Activated T-cell treated with anti-CD3 and anti-CD28 coated beads, Interleukin-2, amount 50 U/mL, for 24 hours (primary cell): ENCODE measurements around the gene CAMKV.
"Not testable (repeated sequence)": the region's sequence is repeated elsewhere in the genome, so short reads cannot be mapped to it uniquely, and the experiment has no call there.

Experiments
- DNase-seq: peaks from one replicate; pipeline ENCODE4 v3.0.0-alpha.2; 2020
- H3K27ac Mint-ChIP-seq: 2 replicates; pipeline ENCODE4 v1.8.0; 2020; ENCODE audit warnings: mild to moderate bottlenecking, mixed read lengths
- H3K27me3 Mint-ChIP-seq: 2 replicates; pipeline ENCODE4 v1.8.0; 2020; ENCODE audit warnings: mixed read lengths
- H3K36me3 Mint-ChIP-seq: 2 replicates; pipeline ENCODE4 v1.8.0; 2020; ENCODE audit warnings: low read depth, mixed read lengths
- H3K4me1 Mint-ChIP-seq: 2 replicates; pipeline ENCODE4 v1.8.0; 2020; ENCODE audit warnings: low read depth, mixed read lengths
- H3K4me3 Mint-ChIP-seq: 2 replicates; pipeline ENCODE4 v1.8.0; 2020; ENCODE audit warnings: mild to moderate bottlenecking, moderate library complexity, mixed read lengths
- H3K9me3 Mint-ChIP-seq: 2 replicates; pipeline ENCODE4 v1.8.0; 2020; ENCODE audit warnings: mixed read lengths

CAMKV gene

DNA sequence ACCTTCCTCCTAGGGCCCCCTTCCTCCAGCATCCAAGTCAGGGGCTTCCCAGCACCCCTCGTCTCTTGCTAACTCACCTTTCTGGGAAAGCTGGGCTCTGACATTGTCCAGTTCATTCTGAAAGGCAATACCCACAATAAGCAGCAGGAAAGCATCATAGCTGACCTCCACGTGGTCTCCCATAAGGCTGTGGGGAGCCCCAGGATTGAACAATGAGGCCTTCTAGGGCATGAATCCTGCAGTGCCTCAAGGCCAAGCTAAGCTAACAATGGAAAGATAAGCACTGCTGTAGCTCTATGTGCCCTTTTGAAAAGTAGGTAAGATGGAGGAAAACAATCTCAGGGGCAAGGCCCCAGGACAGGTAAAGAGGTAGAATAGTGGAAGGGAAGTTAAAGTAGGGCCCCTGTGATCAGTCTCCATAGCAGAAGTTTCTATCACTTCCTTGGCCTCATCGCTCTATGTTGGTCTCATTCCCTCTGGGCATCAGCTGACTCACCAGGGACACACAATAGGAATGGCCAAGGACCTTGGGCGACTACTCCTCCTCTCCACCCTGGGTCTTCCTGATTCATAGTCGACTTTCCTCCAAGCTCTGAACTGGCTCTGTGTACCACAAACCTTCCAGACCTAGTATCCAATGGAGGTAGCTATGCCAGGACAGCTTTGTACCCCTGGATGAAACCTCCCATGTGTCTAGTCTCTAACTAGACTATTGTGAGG is 25.1 kb downstream of the CAMKV start:
- H3K27ac Mint-ChIP-seq = no peak overlapping the region
- H3K36me3 Mint-ChIP-seq = peaks cover 64% of the 10 kb centered on the region
- H3K4me1 Mint-ChIP-seq = no peaks in the 10 kb centered on the region
- no peak for DNase-seq
- H3K27me3 Mint-ChIP-seq = no peaks in the 10 kb centered on the region
- no peak overlapping the region for H3K4me3 Mint-ChIP-seq
- H3K9me3 Mint-ChIP-seq = no peaks in the 10 kb centered on the region

DNA sequence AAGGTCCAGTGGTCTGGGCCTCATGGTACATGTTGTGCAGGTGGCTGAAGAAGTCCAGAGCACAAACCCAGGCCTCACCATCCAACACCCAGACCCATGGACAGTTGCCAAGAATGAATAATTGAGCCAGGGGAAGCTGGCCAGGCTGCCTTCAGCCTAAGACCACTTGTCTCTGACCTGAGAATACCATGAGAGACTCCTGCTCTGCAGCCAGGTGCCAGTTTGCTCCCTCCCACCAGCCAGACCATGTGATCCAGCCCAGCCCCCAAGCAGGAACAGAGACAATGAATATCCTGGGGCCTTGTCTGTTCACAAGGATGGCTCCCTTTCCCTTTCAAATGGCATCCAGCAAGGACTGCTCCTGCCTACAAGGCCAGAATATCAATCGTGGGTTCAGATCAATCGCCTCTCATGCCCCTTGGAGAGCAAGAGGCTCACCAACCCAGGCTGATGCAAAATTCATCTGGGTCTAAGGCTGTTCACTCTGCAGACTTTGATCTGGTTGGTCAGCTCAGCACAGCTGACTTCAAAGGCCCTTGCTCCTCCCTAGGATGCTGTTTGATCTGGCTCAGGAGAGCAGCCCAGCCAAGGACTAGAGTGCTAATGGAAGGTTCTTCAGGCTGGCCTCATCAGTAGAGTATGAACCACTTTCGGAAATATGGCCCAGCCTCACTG is 26.7 kb downstream of the CAMKV start:
- H3K4me1 Mint-ChIP-seq = no peaks in the 10 kb centered on the region
- H3K36me3 Mint-ChIP-seq = peaks cover 78% of the 10 kb centered on the region
- H3K4me3 Mint-ChIP-seq = no peak overlapping the region
- H3K27me3 Mint-ChIP-seq = no peaks in the 10 kb centered on the region
- no peak overlapping the region for H3K27ac Mint-ChIP-seq
- no peaks in the 10 kb centered on the region for H3K9me3 Mint-ChIP-seq
- DNase-seq = no peak

DNA sequence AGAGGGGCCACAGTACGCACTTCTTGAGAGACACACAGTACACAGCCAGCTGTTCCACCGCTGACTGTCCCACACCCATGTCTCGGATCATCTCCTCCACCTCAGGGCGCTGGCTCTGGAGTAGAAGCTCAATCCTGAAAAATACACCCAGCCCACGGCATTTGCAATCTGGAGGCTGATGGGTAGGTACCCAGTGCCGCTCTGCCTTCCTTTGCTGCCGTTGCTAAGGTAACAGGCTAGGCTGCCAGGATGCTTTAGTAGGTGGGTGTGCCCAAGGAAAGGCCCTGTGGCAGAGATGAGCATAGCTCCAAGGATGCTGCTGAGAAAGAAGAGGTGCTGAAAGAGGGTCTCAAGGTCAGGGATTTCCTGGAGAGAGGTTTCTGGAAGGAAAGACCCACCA is 27.9 kb downstream of the CAMKV start:
- no peak for DNase-seq
- Mint-ChIP-seq H3K36me3 (peaks cover 79% of the 10 kb centered on the region), H3K27me3 (no peaks in the 10 kb centered on the region), H3K9me3 (no peaks in the 10 kb centered on the region), H3K4me1 (no peaks in the 10 kb centered on the region), H3K4me3 (no peak overlapping the region), H3K27ac (no peak overlapping the region)

DNA sequence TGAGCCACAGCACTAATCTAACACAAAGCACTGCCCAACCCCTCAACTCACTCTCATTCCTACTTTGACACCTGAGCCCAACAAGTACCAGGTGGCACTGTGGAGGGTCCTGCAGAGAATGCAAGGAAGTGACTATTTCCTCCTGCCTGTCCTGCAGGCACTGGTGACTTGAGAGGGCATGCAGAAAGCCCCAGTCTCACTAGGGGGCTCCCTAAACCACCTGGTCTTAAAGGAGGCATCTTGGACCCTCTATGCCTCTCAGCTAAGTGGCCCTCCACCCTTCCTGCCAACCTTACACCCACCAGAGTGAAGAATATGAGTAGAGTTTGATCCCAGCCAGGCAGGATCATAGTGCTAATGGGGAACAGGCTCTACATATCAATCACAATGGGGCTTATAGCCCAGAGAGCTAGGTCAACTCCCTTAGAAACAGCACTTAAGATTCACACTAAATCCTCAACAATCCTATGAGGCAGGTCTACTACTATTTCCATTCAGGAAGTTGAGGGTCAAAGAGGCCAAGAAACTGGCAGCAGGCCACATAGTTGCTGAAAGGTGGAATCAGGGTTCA is 28.5 kb downstream of the CAMKV start:
- no peaks in the 10 kb centered on the region for H3K27me3 Mint-ChIP-seq
- peaks cover 77% of the 10 kb centered on the region for H3K36me3 Mint-ChIP-seq
- H3K4me3 Mint-ChIP-seq = no peak overlapping the region
- H3K9me3 Mint-ChIP-seq = no peaks in the 10 kb centered on the region
- no peak for DNase-seq
- no peak overlapping the region for H3K27ac Mint-ChIP-seq
- no peaks in the 10 kb centered on the region for H3K4me1 Mint-ChIP-seq

DNA sequence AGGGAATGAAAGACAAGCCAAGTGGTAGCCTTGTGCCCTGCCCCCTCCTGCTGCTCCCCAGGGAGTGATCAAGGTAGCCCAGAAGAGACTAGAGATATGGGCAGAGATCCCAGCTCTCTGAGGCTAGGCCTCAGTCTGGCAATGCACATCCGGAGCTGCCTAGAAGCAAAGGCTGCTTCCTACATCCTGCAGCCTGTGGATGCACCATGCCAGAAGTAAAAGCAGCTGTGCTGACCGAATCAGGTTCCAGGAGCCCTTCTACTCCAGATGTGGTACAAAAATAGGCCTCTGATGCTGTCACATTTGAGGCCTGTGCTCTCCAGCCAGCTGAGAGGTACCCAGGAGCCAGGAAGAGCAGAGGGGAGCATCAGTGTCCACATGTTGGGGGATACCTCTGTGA is 29.3 kb downstream of the CAMKV start:
- H3K4me1 Mint-ChIP-seq = no peaks in the 10 kb centered on the region
- peaks cover 70% of the 10 kb centered on the region for H3K36me3 Mint-ChIP-seq
- no peak for DNase-seq
- no peaks in the 10 kb centered on the region for H3K27me3 Mint-ChIP-seq
- H3K27ac Mint-ChIP-seq = no peak overlapping the region
- H3K9me3 Mint-ChIP-seq = no peaks in the 10 kb centered on the region
- no peak overlapping the region for H3K4me3 Mint-ChIP-seq

DNA sequence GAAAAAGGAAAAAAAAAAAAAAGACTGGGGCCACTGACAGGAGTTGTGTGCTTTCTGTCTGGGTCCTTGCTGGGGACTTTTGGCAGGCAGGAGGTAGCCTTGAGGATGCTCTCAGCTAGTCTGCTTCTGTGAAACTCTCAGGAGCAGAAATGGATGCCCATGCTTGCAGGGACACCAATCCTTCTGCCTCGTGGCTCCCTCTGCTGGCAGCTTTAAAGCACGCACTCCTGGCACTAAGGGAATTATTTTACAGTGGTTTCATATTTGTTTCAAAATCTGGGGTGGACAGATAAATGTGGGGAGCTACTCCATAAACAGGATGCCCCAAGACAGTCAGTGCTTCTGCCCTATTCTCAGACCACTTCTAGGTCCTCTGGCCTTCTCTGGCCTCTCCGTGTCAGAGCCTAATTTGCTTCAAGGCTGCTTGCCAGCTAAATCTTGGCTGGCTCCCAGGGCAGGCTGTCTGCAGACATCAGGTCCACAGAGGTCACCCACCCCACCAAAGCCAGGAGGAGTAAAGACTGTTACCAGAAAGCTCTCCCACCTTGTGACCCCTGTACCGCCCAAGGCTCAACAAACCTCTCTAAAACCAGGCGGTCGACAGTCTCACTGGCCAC is 30.4 kb downstream of the CAMKV start:
- Mint-ChIP-seq H3K4me3 (no peak overlapping the region), H3K4me1 (no peaks in the 10 kb centered on the region), H3K27ac (no peak overlapping the region)

DNA sequence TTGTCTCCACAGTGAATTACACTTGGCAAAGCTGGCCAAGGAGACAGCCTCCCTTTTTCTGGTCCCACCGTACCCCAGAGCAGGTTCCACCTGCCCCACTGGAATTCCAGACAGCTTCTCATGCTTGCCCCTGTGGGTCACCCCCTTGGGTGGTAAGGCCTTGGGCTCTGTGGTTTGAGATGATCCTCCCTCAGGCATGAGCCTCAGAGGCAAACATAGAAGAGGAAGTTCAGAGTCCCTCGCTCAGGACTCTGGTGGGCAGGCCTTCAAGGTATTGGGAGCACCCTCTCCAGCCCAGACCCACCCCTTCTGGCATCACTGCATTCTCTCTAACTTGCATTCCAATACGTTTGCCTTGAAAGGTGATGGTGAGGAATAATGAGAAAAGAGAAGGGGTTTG is 38.4 kb downstream of the CAMKV start:
- H3K9me3 Mint-ChIP-seq = no peaks in the 10 kb centered on the region
- no peaks in the 10 kb centered on the region for H3K27me3 Mint-ChIP-seq
- no peak overlapping the region for H3K4me3 Mint-ChIP-seq
- no peak for DNase-seq
- H3K27ac Mint-ChIP-seq = no peak overlapping the region
- H3K36me3 Mint-ChIP-seq = peaks cover 67% of the 10 kb centered on the region
- H3K4me1 Mint-ChIP-seq = no peaks in the 10 kb centered on the region

More for the DNA sequence above, 30.4 kb downstream of the CAMKV start:
- H3K36me3 Mint-ChIP-seq = peaks cover 68% of the 10 kb centered on the region
- H3K27me3 Mint-ChIP-seq = no peaks in the 10 kb centered on the region
- DNase-seq = peak; percentile 81
- H3K9me3 Mint-ChIP-seq = no peaks in the 10 kb centered on the region

DNA sequence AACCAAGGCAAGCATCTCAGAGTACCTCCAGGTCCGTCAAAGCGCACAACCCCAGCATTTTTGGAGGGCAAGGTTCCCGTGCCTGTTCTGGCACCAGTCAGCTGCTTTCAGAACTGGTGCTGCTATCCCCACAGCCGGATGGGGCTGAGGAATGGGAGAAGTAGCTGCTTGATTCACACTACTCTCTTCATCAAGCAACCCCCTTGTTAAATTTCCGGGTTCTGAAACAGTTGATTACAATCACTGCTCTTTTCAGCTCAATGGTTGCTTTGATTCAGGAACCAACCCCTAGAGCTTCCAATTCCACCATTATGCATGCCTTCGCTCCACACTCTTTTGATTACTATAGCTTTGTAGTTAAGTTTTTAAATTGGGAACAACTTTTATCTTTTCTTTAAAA is 43.7 kb downstream of the CAMKV start:
- Mint-ChIP-seq H3K4me3 (no peak overlapping the region), H3K27ac (no peak overlapping the region), H3K9me3 (no peaks in the 10 kb centered on the region), H3K36me3 (peaks cover 34% of the 10 kb centered on the region), H3K4me1 (no peaks in the 10 kb centered on the region), H3K27me3 (no peaks in the 10 kb centered on the region)
- DNase-seq = no peak

DNA sequence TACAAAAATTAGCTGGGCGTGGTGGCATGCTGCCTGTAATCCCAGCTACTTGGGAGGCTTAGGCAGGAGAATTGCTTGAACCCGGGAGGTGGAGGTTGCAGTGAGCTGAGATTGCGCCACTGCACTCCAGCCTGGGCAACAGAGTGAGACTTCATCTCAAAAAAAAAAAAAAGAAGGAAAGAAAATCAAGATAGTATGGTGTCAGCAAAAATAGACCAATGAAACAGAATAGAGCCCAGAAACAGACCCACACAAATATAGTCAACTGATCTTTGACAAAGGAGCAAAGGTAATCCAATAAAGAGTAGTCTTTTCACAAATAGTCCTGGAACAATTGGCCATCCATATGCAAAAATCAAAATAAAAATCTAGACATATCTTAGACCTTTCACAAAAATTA is 46.6 kb downstream of the CAMKV start:
- not testable (repeated sequence) for DNase-seq, H3K27ac Mint-ChIP-seq, H3K4me1 Mint-ChIP-seq, H3K4me3 Mint-ChIP-seq, H3K36me3 Mint-ChIP-seq, H3K9me3 Mint-ChIP-seq, H3K27me3 Mint-ChIP-seq

DNA sequence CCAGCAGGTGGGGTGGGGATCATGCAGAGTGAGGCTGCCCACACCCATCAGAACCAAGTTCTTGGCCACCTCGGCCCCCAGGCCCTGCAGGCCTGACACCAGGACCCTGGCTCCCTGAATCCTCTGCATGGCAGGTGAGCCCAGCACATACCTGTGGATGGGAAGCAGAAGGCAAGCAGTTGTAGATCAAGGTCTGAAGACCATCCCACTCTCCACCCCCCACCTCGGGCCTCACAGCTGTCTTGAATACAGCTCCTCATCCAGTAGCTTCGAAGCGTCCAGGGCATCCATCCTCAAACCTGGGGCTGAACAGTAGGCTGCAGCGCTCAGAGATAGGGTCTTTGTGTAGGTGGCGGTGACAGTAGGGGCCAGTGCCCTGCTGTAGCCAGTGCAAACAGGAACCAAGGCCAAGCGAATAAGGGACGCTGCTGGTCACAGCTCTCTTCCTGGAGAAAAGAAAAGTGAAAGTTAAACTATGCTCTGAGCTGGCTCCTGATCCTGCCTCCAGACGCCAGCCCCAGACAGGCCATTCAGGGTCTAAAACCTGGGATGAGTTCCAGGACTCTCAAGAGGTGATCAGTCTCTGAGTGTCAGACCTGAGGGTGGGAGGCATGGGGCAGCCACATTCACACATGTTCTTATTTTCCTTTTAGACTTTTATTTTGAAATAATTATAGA is 56.1 kb downstream of the CAMKV start, which contains the start of gene UBA7:
TSS of gene UBA7 (minus strand) at position 457 of the 678 bp plus-strand sequence. CDS start at position 291, 166 bp downstream.
- peak; percentile 73 for DNase-seq
- H3K4me1 Mint-ChIP-seq = peaks cover 32% of the 10 kb centered on the region
- no peaks in the 10 kb centered on the region for H3K9me3 Mint-ChIP-seq
- H3K36me3 Mint-ChIP-seq = peaks cover 28% of the 10 kb centered on the region
- no peaks in the 10 kb centered on the region for H3K27me3 Mint-ChIP-seq
- peak within 1 kb of the TSS; percentile 89 for H3K4me3 Mint-ChIP-seq
- H3K27ac Mint-ChIP-seq = peak within 1 kb of the TSS; percentile 97

DNA sequence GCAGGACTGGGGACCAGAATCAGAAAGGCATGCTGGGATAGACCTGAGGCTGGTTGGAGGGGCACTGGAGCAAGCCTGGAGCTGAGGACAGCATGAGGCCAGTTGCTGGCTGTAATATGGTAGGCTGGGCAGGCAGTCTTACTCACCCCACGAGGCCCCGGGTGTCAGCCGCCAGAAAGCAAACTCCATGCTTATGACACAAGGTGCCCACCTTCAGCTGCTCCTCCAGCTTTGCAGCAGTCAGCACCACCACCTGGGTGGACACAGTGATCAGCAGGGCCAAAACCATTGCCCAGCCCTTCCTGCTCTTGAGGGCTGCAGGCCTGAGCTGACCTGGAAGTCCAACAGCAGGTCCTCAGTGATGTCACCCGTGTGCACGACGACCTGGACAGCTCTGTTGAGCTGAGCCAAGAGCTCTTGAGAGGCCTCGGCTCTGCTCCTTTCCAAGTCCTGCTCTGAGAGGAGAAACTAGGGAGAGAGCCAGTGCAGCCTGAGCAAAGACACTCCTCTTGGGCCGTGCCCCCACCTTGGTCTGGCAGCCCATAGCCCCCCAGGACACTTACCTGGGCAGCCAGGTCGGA is 56.7 kb downstream of the CAMKV start:
- peak overlapping the region; percentile 97 for H3K27ac Mint-ChIP-seq
- DNase-seq = peak; percentile 40
- no peaks in the 10 kb centered on the region for H3K9me3 Mint-ChIP-seq
- H3K27me3 Mint-ChIP-seq = no peaks in the 10 kb centered on the region
- peaks cover 39% of the 10 kb centered on the region for H3K4me1 Mint-ChIP-seq
- peaks cover 28% of the 10 kb centered on the region for H3K36me3 Mint-ChIP-seq
- H3K4me3 Mint-ChIP-seq = peak overlapping the region; percentile 89
